MG63 (cell line): Measurements from ENCODE around the gene KCNIP4. TPM values are rescaled to one million over a fixed set of nuclear protein-coding genes. Genes with fewer than 3 reads are reported as not detected.

Experiments
- DNase-seq: peaks from one replicate; pipeline ENCODE4 v3.0.0-alpha.2; 2020
- H3K27me3 ChIP-seq: fragments of 250-450 bp; sonication (Bioruptor Pico); 2 replicates; pipeline ENCODE4 v1.5.1; 2020; ENCODE audit warnings: mild to moderate bottlenecking, moderate library complexity
- H3K36me3 ChIP-seq: fragments of 250-450 bp; sonication (Bioruptor Pico); 2 replicates; pipeline ENCODE4 v1.5.1; 2020; ENCODE audit warnings: mild to moderate bottlenecking, moderate library complexity
- H3K4me3 ChIP-seq: fragments of 250-450 bp; sonication (Bioruptor Pico); 2 replicates; pipeline ENCODE4 v1.5.1; 2020; ENCODE audit warnings: mild to moderate bottlenecking, moderate library complexity
- H3K9me3 ChIP-seq: fragments of 250-450 bp; sonication (Bioruptor Pico); 2 replicates; pipeline ENCODE4 v1.5.1; 2020; ENCODE audit warnings: mild to moderate bottlenecking, moderate library complexity
- total RNA-seq: library from RNA; depleted of rRNA; stranded (reverse); fragments of >200 nt; shearing (Covaris generic); gene quantifications from 2 replicates; pipeline ENCODE4 v1.2.3, GENCODE V29; 2014; ENCODE audit warnings: low replicate concordance

The KCNIP4 gene
- total RNA-seq, 1 experiment from 2014 or later, result not detected

DNA sequence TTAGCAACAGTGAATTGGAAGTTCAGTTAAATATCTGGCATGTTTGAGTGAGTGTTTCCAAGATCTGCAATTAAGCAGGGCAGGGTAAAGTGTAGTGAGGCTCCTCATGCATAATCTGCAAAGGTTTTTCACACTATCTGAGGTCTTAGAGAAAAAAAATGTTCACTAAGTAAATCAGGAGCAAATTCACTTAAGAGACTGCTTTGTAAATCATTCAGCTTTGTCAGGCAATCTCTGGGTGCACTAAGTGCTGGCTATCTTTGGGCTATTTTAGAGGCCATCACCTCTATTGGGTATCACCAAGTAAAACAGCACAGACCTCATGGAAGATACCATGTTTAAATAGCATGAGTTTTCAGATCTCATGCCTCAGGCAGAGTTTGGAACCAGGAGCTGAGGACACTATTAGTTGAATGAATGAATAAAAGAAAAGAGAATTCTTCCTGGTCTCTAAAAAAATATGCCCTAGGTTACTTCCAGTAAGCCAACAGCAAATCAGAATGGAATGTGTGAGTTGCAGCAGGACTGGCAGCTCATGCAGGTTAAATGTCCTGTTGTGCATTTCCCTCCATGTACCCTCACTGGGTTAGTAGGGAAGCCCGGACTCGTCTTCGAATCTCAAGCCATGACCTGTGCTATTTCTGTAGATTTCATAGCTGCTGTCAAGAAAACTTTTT lies 195.3 kb downstream of the KCNIP4 start:
- Histone ChIP-seq H3K36me3 (no peaks in the 10 kb centered on the region), H3K27me3 (no peaks in the 10 kb centered on the region), H3K9me3 (no peaks in the 10 kb centered on the region), H3K4me3 (no peak overlapping the region)
- no peak for DNase-seq

DNA sequence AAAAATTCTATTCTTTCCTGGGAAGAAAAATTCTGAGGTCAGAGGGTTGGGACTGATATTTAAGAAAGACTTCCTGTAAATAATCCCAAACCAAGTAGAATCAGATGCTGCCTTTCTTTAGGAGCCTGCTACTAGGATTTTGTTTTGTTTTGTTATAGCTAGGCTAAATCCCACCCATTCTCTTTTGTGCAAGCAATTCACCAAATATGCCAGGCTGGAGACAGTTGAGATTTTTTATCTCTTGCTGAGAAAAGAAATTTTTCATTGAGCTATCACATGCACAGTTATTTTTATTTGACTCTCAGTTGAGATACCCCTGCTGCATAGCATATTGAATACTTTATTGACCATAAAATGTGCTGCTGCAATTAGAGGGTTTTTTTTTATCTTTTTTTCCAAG lies 196.0 kb downstream of the KCNIP4 start:
- H3K36me3 ChIP-seq, result no peaks in the 10 kb centered on the region
- H3K4me3 ChIP-seq, result no peak overlapping the region
- no peak for DNase-seq
- H3K27me3 ChIP-seq, result no peaks in the 10 kb centered on the region
- H3K9me3 ChIP-seq, result no peaks in the 10 kb centered on the region

DNA sequence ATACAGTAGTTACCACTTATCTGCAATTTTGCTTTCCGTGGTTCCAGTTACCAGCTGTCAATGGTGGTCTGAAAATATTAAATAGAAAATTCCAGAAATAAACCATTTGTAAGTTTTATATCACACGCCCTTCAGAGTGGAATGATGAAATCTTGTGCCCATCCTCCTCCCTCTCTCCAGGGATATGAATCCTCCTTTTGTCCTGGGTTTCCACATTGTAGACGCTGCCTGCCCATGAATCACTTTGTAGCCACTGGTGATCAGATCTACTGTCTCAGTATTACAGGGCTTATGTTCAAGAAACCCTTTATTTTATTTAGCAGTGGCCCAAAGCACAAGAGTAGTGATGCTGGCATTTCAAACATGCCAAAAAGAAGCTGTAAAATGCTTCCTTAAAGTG lies 198.6 kb downstream of the KCNIP4 start:
- no peak for DNase-seq
- Histone ChIP-seq H3K36me3 (no peaks in the 10 kb centered on the region), H3K27me3 (no peaks in the 10 kb centered on the region), H3K4me3 (no peak overlapping the region), H3K9me3 (no peaks in the 10 kb centered on the region)

- H3K27me3 ChIP-seq, result no peaks in the 10 kb centered on the region
- H3K4me3 ChIP-seq, result no peak overlapping the region
- no peaks in the 10 kb centered on the region for H3K36me3 ChIP-seq
- no peak for DNase-seq
- H3K9me3 ChIP-seq, result no peaks in the 10 kb centered on the region
These were observed 199.2 kb downstream of the KCNIP4 start for GRCh38 chr4:21749412-21749811.

DNA sequence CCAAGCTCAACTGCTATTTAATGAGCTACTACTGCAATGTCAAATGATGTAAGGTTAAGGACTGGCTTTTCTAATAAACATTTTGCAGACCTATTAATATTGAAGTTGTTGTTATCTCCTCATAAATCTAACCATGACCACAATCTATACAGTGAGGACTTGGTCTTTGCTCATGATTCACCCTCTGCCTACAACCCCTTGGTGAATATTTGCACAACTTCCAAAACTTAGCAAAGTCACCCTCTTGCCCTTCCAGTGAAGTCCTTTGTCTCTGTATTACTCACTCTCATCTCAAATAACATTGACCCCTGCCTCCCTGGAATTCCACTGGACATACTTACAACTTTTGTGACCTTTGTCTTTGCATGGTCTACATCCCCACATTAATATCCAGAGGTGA lies 204.5 kb downstream of the KCNIP4 start:
- DNase-seq, result no peak
- H3K9me3 ChIP-seq, result no peaks in the 10 kb centered on the region
- no peaks in the 10 kb centered on the region for H3K36me3 ChIP-seq
- H3K27me3 ChIP-seq, result no peaks in the 10 kb centered on the region
- H3K4me3 ChIP-seq, result no peak overlapping the region

DNA sequence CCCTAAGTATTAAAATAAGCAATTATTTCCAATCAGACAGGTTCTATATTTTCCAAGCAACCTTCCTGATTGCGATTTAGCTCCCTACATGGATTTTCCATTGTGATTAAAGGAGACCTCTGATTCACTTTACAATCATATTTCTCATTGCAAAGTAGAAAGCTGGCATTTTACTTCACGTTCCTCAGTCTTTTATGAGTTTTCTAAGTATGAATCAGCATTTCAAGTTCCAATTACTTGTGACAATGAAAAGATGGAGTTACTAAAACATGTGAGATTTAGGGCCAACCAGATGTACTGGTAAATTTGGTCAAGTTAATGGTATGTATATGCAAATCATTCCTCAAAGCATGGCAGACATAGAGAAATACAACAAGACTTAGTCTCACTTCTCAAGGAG lies 206.2 kb downstream of the KCNIP4 start:
- no peak for DNase-seq
- Histone ChIP-seq H3K9me3 (no peaks in the 10 kb centered on the region), H3K4me3 (no peak overlapping the region), H3K27me3 (no peaks in the 10 kb centered on the region), H3K36me3 (no peaks in the 10 kb centered on the region)

- Histone ChIP-seq H3K27me3 (no peaks in the 10 kb centered on the region), H3K4me3 (no peak overlapping the region), H3K36me3 (no peaks in the 10 kb centered on the region), H3K9me3 (no peaks in the 10 kb centered on the region)
- no peak for DNase-seq
These were observed 209.8 kb downstream of the KCNIP4 start for GRCh38 chr4:21738821-21739220.

GRCh38 chr4:21735866-21736265 lies 212.7 kb downstream of the KCNIP4 start:
- DNase-seq, result no peak
- Histone ChIP-seq H3K9me3 (no peaks in the 10 kb centered on the region), H3K4me3 (no peak overlapping the region), H3K36me3 (no peaks in the 10 kb centered on the region), H3K27me3 (no peaks in the 10 kb centered on the region)

DNA sequence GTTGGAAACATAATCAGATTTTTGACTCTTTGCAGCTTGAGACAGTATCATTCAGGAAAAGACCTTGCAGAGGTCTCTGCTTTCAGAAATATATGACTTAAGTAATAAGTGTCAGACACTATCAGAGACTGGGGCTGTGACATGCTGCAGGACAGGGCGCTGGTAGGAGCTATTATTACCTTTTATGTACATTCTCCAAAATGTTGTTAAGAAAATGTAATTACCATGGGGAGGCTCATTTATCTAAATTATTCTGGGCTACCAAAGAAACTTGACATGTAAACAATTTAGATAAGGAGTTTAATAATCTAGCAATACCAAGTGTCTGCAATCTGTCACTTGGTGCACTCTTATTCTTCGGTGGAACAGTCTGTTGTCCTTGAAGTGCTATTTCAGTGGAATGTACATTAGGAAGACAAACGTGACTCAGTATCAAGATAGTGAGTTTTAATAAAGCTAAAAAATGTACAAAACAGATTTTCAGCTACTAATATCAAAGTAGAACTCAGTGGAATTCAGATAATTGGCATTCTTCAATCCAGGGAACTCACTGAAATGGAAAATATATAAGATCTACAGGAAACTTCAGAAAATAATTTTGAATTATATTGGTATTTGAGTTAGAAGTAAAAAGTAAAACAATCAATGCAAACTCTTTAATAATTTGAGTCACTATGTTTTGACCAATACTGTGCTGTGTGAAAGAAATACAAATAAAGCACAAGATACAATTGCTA lies 214.5 kb downstream of the KCNIP4 start:
- H3K27me3 ChIP-seq, result no peaks in the 10 kb centered on the region
- H3K36me3 ChIP-seq, result no peaks in the 10 kb centered on the region
- H3K4me3 ChIP-seq, result no peak overlapping the region
- no peak for DNase-seq
- no peaks in the 10 kb centered on the region for H3K9me3 ChIP-seq

DNA sequence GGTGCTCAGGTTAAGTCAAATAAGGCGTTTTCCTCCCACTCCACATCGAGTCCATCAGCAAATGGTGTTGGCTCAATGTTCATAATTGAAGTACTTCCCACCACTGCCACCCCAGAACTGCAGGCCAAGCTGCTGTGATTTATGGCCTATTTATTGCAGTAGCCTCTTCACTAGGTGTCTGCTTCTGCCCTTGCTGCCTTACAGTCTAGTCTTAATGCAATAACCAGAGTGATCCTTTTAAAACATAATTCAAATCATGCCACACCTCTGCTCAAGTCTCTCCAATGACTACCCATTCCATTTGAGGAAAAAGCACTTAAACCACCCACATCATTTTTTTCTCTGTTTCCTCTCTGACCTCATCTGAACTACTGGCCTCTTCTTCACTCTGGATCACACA lies 220.3 kb downstream of the KCNIP4 start:
- H3K9me3 ChIP-seq, result no peaks in the 10 kb centered on the region
- H3K4me3 ChIP-seq, result no peak overlapping the region
- no peaks in the 10 kb centered on the region for H3K36me3 ChIP-seq
- no peak for DNase-seq
- no peaks in the 10 kb centered on the region for H3K27me3 ChIP-seq

DNA sequence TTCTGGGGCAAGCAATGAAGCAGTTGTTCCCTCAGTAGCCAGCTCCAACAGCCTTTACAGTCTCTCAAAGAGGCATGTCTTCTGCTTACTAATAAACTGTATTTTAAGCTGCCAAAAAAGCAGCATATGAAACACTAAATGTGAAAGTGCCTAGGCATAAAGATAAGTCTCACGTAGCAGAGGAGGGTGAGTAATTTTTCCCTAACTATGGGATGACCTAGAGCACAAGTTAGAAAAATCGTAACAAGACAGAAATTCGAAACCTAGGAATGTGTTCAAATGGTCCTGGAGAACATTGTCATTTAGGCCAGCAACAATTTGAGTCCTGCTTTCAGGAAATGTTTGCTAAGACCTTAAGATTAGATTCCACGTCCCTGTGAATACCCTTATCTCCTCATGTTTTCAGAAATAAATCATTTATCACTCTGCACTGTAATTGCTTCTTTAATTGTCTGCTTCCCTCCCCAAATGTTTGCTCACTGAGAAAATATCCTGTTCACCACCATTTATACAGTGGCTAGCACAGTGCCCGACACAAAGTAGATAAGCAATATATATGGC lies 222.2 kb downstream of the KCNIP4 start:
- no peaks in the 10 kb centered on the region for H3K27me3 ChIP-seq
- no peak for DNase-seq
- H3K36me3 ChIP-seq, result no peaks in the 10 kb centered on the region
- H3K4me3 ChIP-seq, result no peak overlapping the region
- H3K9me3 ChIP-seq, result no peaks in the 10 kb centered on the region

DNA sequence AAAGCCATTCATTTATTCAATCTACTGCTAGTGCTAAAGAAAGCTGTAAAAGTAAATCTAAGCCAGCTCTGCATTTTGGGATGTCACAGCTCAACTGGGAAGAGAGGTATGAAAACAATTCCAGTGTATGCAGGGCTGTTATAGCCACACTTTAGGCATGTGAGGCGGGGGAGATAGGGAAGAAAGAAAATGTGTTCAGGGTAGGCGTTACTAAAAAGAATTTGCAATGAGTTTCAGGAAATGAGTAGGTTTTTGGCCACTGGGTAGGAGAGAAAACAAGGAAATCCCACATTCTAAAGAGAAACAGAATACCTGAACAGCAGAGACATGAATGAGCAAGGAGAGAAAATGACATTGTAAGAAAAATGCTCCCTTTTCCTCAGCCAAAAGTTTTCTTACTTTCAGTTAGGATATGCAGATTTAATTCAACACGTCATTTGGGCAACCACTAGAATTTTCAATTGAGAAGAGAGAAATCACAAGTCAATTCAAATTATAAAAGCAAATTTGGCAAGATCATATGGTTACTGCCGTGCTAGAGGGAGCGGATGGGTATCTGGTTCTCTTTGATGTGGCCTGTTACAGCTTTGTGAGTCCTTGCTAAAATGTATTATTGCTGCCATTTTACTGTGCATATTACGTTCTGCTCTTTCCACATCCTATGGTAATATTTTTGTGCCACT lies 226.3 kb downstream of the KCNIP4 start:
- no peaks in the 10 kb centered on the region for H3K9me3 ChIP-seq
- H3K27me3 ChIP-seq, result no peaks in the 10 kb centered on the region
- H3K36me3 ChIP-seq, result no peaks in the 10 kb centered on the region
- H3K4me3 ChIP-seq, result no peak overlapping the region
- no peak for DNase-seq

- Histone ChIP-seq H3K27me3 (no peaks in the 10 kb centered on the region), H3K36me3 (no peaks in the 10 kb centered on the region), H3K4me3 (no peak overlapping the region), H3K9me3 (no peaks in the 10 kb centered on the region)
- DNase-seq, result no peak
These were observed 232.0 kb downstream of the KCNIP4 start for GRCh38 chr4:21716531-21716930.

DNA sequence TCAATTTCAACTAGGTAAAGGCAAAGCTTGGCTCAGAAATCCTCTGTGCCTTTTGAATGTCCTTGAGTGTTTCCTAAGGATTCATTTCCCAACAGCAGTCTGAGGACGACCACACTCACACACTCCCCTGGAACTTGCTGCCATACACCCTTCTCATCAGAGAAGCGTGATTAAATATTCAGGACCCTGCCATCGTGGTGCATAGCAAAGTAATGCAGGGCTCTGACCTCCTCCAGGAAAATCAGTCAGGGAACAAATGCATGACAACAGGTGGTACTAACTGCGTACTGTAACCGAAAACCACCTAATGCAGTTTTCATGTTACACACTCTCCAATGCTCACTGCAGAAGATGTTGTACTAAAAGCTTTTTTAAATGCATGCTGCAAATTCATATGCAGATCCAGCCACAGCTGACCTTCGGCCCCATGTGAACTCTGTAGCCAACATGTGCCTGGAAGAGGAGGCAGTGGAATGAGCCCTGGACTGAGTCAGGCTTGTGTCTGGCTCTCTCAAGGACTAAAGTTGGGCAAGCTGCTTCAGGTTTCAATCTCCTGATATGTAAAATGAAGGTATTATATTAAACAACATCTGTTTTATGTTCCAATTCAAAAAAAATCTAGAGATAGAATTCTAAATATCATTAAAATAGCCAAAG lies 238.3 kb downstream of the KCNIP4 start:
- no peaks in the 10 kb centered on the region for H3K9me3 ChIP-seq
- no peak for DNase-seq
- H3K4me3 ChIP-seq, result no peak overlapping the region
- no peaks in the 10 kb centered on the region for H3K27me3 ChIP-seq
- no peaks in the 10 kb centered on the region for H3K36me3 ChIP-seq

- Histone ChIP-seq H3K4me3 (no peak overlapping the region), H3K9me3 (no peaks in the 10 kb centered on the region), H3K36me3 (no peaks in the 10 kb centered on the region), H3K27me3 (no peaks in the 10 kb centered on the region)
- no peak for DNase-seq
These were observed 238.8 kb downstream of the KCNIP4 start for GRCh38 chr4:21709761-21710160.

- Histone ChIP-seq H3K36me3 (no peaks in the 10 kb centered on the region), H3K27me3 (no peaks in the 10 kb centered on the region), H3K4me3 (no peak overlapping the region), H3K9me3 (no peaks in the 10 kb centered on the region)
- no peak for DNase-seq
These were observed 239.5 kb downstream of the KCNIP4 start for GRCh38 chr4:21709031-21709430.

- Histone ChIP-seq H3K27me3 (no peaks in the 10 kb centered on the region), H3K36me3 (no peaks in the 10 kb centered on the region), H3K9me3 (no peaks in the 10 kb centered on the region), H3K4me3 (no peak overlapping the region)
- DNase-seq, result no peak
These were observed 249.1 kb downstream of the KCNIP4 start for GRCh38 chr4:21699446-21699845.
